ENCODE measurements around the gene EIF5AL1. TPM values are rescaled to one million over a fixed set of nuclear protein-coding genes. Genes with fewer than 3 reads are reported as not detected.

The EIF5AL1 gene
- total RNA-seq, 4 donors from 2014 or later, result 0.24 to 0.33 TPM; not detected in 2

DNA sequence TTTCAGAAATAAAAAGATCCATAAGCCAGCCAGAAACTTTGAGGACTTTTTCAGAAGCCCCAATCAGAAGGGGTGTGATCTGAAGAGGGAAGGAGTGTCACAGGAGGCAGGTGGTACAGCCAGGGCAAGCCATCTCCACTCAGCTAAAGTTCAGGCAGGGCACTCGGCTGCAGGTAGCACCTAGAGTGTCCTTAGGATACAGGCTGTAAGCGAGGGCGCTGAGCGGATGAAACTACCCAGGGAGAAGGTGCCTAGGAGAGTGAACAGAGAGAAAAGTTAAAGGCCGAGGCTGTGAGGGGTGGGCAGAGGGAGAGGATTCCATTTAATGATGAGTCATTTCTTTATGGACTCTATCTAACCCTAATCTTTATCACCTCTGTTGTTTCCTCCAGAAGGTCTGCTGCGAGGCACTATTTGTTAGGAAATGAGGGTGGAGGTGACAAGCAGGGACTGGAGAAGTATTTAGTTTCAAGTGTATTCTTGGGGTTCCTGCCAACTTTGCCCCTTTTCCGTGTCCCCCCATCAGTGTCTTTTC lies 37.1 kb upstream of the EIF5AL1 start:
- 88 to 91% methylated on average over 7 of the region's 7 CpGs for WGBS, 2 donors
- DNase-seq, result no peak
- no peaks in the 10 kb centered on the region for H3K27me3 ChIP-seq
- H3K4me3 ChIP-seq (replicated peaks in 1 of 3), result no peak overlapping the region
- H3K9me3 ChIP-seq, result no peaks in the 10 kb centered on the region
- H3K27ac ChIP-seq, result no peak overlapping the region
- no peaks in the 10 kb centered on the region for H3K36me3 ChIP-seq
- TF ChIP-seq POLR2A (IDR thresholded peaks at IDR 0.05), result no peak
- TF ChIP-seq, protein P1, sequence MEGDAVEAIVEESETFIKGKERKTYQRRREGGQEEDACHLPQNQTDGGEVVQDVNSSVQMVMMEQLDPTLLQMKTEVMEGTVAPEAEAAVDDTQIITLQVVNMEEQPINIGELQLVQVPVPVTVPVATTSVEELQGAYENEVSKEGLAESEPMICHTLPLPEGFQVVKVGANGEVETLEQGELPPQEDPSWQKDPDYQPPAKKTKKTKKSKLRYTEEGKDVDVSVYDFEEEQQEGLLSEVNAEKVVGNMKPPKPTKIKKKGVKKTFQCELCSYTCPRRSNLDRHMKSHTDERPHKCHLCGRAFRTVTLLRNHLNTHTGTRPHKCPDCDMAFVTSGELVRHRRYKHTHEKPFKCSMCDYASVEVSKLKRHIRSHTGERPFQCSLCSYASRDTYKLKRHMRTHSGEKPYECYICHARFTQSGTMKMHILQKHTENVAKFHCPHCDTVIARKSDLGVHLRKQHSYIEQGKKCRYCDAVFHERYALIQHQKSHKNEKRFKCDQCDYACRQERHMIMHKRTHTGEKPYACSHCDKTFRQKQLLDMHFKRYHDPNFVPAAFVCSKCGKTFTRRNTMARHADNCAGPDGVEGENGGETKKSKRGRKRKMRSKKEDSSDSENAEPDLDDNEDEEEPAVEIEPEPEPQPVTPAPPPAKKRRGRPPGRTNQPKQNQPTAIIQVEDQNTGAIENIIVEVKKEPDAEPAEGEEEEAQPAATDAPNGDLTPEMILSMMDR (IDR thresholded peaks at IDR 0.05), result no peak
- H3K4me1 ChIP-seq, result no peaks in the 10 kb centered on the region
- intact Hi-C loops (cut with DNase I), result no loop called here

- intact Hi-C loops (cut with DNase I), result no loop called here
- 79 to 89% methylated on average over 3 of the region's 3 CpGs for WGBS, 2 donors
- H3K4me1 ChIP-seq, result no peaks in the 10 kb centered on the region
- no peaks in the 10 kb centered on the region for H3K9me3 ChIP-seq
- H3K27ac ChIP-seq, result no peak overlapping the region
- no peaks in the 10 kb centered on the region for H3K36me3 ChIP-seq
- no peaks in the 10 kb centered on the region for H3K27me3 ChIP-seq
- no peak overlapping the region for H3K4me3 ChIP-seq (replicated peaks in 1 of 3)
- no peak for DNase-seq
- no peak for TF ChIP-seq POLR2A (IDR thresholded peaks at IDR 0.05)
- TF ChIP-seq, protein P1 (IDR thresholded peaks at IDR 0.05), result no peak
These were observed 36.5 kb upstream of the EIF5AL1 start for GRCh38 chr10:79475877-79476276.

DNA sequence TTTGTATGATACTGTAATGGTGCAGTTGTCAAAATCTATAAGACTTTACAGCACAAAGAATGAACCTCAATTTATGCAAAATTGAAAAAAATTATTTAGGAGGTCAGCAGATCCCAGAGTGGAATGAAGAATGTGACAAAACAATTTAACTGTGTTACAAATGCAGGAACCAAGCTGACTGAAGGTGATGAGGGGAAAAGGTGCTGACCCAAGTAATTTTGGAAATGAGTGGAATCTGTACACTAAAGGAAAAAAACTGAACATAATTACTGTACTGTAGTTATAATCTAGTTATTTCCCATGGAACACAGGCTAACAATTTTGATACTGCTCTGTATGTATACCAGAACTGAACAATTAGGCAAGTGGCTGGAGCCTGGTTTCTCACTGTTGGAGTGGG lies 35.7 kb upstream of the EIF5AL1 start:
- Histone ChIP-seq H3K36me3 (no peaks in the 10 kb centered on the region), H3K4me3 (replicated peaks in 1 of 3) (no peak overlapping the region), H3K4me1 (no peaks in the 10 kb centered on the region), H3K27me3 (no peaks in the 10 kb centered on the region), H3K9me3 (no peaks in the 10 kb centered on the region), H3K27ac (no peak overlapping the region)
- TF ChIP-seq, protein P1 (IDR thresholded peaks at IDR 0.05), result no peak
- TF ChIP-seq POLR2A (IDR thresholded peaks at IDR 0.05), result no peak
- intact Hi-C loops (cut with DNase I), result no loop called here
- no peak for DNase-seq

DNA sequence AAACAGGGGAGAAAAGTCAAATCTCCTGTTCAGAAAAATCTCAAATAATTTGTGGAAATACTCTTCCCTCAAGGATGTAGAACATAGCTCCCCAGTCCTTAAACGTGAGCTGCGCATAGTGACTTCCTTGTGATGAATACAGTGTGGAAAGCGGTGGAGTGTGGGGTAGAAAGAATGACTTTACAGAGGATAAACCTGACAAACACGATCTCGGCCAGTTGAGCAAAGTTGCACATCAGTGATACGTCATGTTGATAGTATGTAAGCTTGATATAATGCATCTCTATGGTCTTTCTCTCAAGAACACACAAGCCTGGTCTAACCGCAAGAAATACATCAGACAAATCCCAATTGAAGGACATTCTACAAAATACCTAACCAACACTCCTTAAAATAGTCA lies 34.9 kb upstream of the EIF5AL1 start:
- intact Hi-C loops (cut with DNase I), result no loop called here
- no peaks in the 10 kb centered on the region for H3K36me3 ChIP-seq
- H3K9me3 ChIP-seq, result no peaks in the 10 kb centered on the region
- WGBS, 2 donors, result 92 to 93% methylated on average over 7 of the region's 7 CpGs
- TF ChIP-seq POLR2A (IDR thresholded peaks at IDR 0.05), result no peak
- TF ChIP-seq, protein P1 (IDR thresholded peaks at IDR 0.05), result no peak
- no peaks in the 10 kb centered on the region for H3K4me1 ChIP-seq
- no peak overlapping the region for H3K27ac ChIP-seq
- no peak overlapping the region for H3K4me3 ChIP-seq (replicated peaks in 1 of 3)
- no peak for DNase-seq
- no peaks in the 10 kb centered on the region for H3K27me3 ChIP-seq

- no peak overlapping the region for H3K27ac ChIP-seq
- no peak overlapping the region for H3K4me3 ChIP-seq (replicated peaks in 1 of 3)
- DNase-seq, result no peak
- H3K27me3 ChIP-seq, result no peaks in the 10 kb centered on the region
- TF ChIP-seq, protein P1 (IDR thresholded peaks at IDR 0.05), result no peak
- no peak for TF ChIP-seq POLR2A (IDR thresholded peaks at IDR 0.05)
- intact Hi-C loops (cut with DNase I), result no loop called here
- H3K4me1 ChIP-seq, result no peaks in the 10 kb centered on the region
- H3K9me3 ChIP-seq, result no peaks in the 10 kb centered on the region
- whole genome bisulfite sequencing, 2 donors, result 84 to 86% methylated on average over 3 of the region's 3 CpGs
- H3K36me3 ChIP-seq, result no peaks in the 10 kb centered on the region
These were observed 32.9 kb upstream of the EIF5AL1 start for GRCh38 chr10:79479283-79479909.
